WTC11 (cell line): ENCODE measurements around the gene ATP6V0E1. TPM values are rescaled to one million over a fixed set of nuclear protein-coding genes. Genes with fewer than 3 reads are reported as not detected.

Source experiments
- ATAC-seq: fragments of 200-7000 bp; cut with Tn5 transposase; 2 replicates; pipeline ENCODE4 v1.10.0; 2021; ENCODE audit warnings: mild to moderate bottlenecking, moderate library complexity
- CTCF ChIA-PET: fragments of 300-600 bp; sonication (Branson Sonifier 250); formaldehyde crosslinking; loops from one replicate; lab custom pipeline; 2021; ENCODE audit warnings: antibody characterized with exemption; lab: Charles Lee
- POLR2A ChIA-PET: fragments of 350-600 bp; sonication (Branson Sonifier 250); formaldehyde crosslinking; loops from one replicate; lab custom pipeline; 2021; ENCODE audit warnings: antibody characterized with exemption; lab: Charles Lee
- DNase-seq: peaks from one replicate; pipeline ENCODE4 v3.0.0; 2021; ENCODE audit warnings: low spot score
- H3K27ac Mint-ChIP-seq: 2 replicates; pipeline ENCODE4 v1.8.0; 2021; ENCODE audit warnings: mixed read lengths
- H3K27me3 Mint-ChIP-seq: 2 replicates; pipeline ENCODE4 v1.8.0; 2021; ENCODE audit warnings: low read depth, mild to moderate bottlenecking, moderate library complexity, mixed read lengths
- H3K36me3 Mint-ChIP-seq: 2 replicates; pipeline ENCODE4 v1.8.0; 2021; ENCODE audit warnings: mixed read lengths
- H3K4me1 Mint-ChIP-seq: 2 replicates; pipeline ENCODE4 v1.8.0; 2022; ENCODE audit warnings: mixed read lengths
- H3K4me3 Mint-ChIP-seq: 2 replicates; pipeline ENCODE4 v1.8.0; 2021; ENCODE audit warnings: mild to moderate bottlenecking, moderate library complexity, mixed read lengths
- H3K9me3 Mint-ChIP-seq: 2 replicates; pipeline ENCODE4 v1.8.0; 2021; ENCODE audit warnings: mixed read lengths
- ATF6 ChIP-seq: sonication (generic); formaldehyde crosslinking; IDR thresholded peaks from 2 replicates; pipeline ENCODE4 v1.8.1; 2023; ENCODE audit warnings: mild to moderate bottlenecking, missing genetic modification reagents
- CREM ChIP-seq: sonication (generic); formaldehyde crosslinking; IDR thresholded peaks from 2 replicates; pipeline ENCODE4 v1.8.1; 2022; ENCODE audit warnings: mild to moderate bottlenecking, missing genetic modification reagents, moderate library complexity
- ELF4 ChIP-seq: sonication (generic); formaldehyde crosslinking; IDR thresholded peaks from 2 replicates; pipeline ENCODE4 v1.8.1; 2022; ENCODE audit warnings: low read depth, mild to moderate bottlenecking, moderate library complexity, missing genetic modification reagents
- EMX1 ChIP-seq: fragments of 250-450 bp; sonication (Bioruptor Pico); IDR thresholded peaks from 2 replicates; pipeline ENCODE4 v1.8.0; 2021; ENCODE audit warnings: mild to moderate bottlenecking
- ERG ChIP-seq: fragments of 250-450 bp; sonication (Bioruptor Pico); IDR thresholded peaks from 2 replicates; pipeline ENCODE4 v1.8.0; 2021; ENCODE audit warnings: mild to moderate bottlenecking
- FOXK1 ChIP-seq: sonication (generic); formaldehyde crosslinking; IDR thresholded peaks from 2 replicates; pipeline ENCODE4 v1.8.0; 2022; ENCODE audit warnings: mild to moderate bottlenecking, moderate library complexity, missing genetic modification reagents
- IRF1 ChIP-seq: sonication (generic); formaldehyde crosslinking; IDR thresholded peaks from 2 replicates; pipeline ENCODE4 v1.8.0; 2023; ENCODE audit warnings: missing genetic modification reagents
- JUN ChIP-seq: sonication (generic); formaldehyde crosslinking; IDR thresholded peaks from 2 replicates; pipeline ENCODE4 v1.8.0; 2023; ENCODE audit warnings: mild to moderate bottlenecking, missing genetic modification reagents
- KAT7 ChIP-seq: sonication (generic); formaldehyde crosslinking; IDR thresholded peaks from 2 replicates; pipeline ENCODE4 v1.8.1; 2023; ENCODE audit warnings: missing genetic modification reagents, mild to moderate bottlenecking, borderline replicate concordance
- MYBL2 ChIP-seq: sonication (generic); formaldehyde crosslinking; IDR thresholded peaks from 2 replicates; pipeline ENCODE4 v1.8.1; 2023; ENCODE audit warnings: mild to moderate bottlenecking, moderate library complexity, missing genetic modification reagents
- NFE2L1 ChIP-seq: sonication (generic); formaldehyde crosslinking; IDR thresholded peaks from 2 replicates; pipeline ENCODE4 v1.8.1; 2023; ENCODE audit warnings: missing genetic modification reagents
- SP1 ChIP-seq: sonication (generic); formaldehyde crosslinking; conservative IDR thresholded peaks from 2 replicates; pipeline ENCODE4 v1.8.1; 2022; ENCODE audit warnings: missing genetic modification reagents
- TCF7 ChIP-seq: sonication (generic); formaldehyde crosslinking; IDR thresholded peaks from 2 replicates; pipeline ENCODE4 v1.8.0; 2022; ENCODE audit warnings: mild to moderate bottlenecking, low read depth, missing genetic modification reagents, moderate library complexity
- TEAD1 ChIP-seq: sonication (generic); formaldehyde crosslinking; IDR thresholded peaks from 2 replicates; pipeline ENCODE4 v1.8.0; 2022; ENCODE audit warnings: mild to moderate bottlenecking, missing genetic modification reagents
- ZNF416 ChIP-seq: fragments of 250-450 bp; sonication (Bioruptor Pico); IDR thresholded peaks from 2 replicates; pipeline ENCODE4 v1.9.0; 2021; ENCODE audit warnings: mild to moderate bottlenecking, inconsistent platforms
- ZNF671 ChIP-seq: fragments of 250-450 bp; sonication (Bioruptor Pico); IDR thresholded peaks from 2 replicates; pipeline ENCODE4 v1.8.0; 2021; ENCODE audit warnings: mild to moderate bottlenecking
- total RNA-seq: library from RNA; stranded (reverse); gene quantifications from 3 replicates; pipeline ENCODE4 v1.2.3, GENCODE V29; 2021
- TF ChIP-seq, protein P1 (sequence below): fragments of 200-600 bp; IDR thresholded peaks from 2 replicates; pipeline ENCODE4 v1.8.0; 2022; ENCODE audit warnings: antibody characterized with exemption
- TF ChIP-seq, protein P2 (sequence below): sonication (generic); formaldehyde crosslinking; conservative IDR thresholded peaks from 2 replicates; pipeline ENCODE4 v1.8.1; 2023; ENCODE audit warnings: mild to moderate bottlenecking, low read depth, missing genetic modification reagents, moderate library complexity
- TF ChIP-seq, protein P3 (sequence below): fragments of 250-450 bp; sonication (Bioruptor Pico); IDR thresholded peaks from 2 replicates; pipeline ENCODE4 v1.9.0; 2021; ENCODE audit warnings: mild to moderate bottlenecking

Gene ATP6V0E1
- total RNA-seq, 1 experiment from 2014 or later = 80.9 TPM

- peaks cover 26% of the 10 kb centered on the region for H3K36me3 Mint-ChIP-seq
- DNase-seq (no peak), ATAC-seq (no peak)
- TF ChIP-seq TEAD1 (CRISPR knock-in tag) (no peak), KAT7 (CRISPR knock-in tag) (no peak), JUN (CRISPR knock-in tag) (no peak), SP1 (no peak), NFE2L1 (no peak)
- TF ChIP-seq, protein P1, sequence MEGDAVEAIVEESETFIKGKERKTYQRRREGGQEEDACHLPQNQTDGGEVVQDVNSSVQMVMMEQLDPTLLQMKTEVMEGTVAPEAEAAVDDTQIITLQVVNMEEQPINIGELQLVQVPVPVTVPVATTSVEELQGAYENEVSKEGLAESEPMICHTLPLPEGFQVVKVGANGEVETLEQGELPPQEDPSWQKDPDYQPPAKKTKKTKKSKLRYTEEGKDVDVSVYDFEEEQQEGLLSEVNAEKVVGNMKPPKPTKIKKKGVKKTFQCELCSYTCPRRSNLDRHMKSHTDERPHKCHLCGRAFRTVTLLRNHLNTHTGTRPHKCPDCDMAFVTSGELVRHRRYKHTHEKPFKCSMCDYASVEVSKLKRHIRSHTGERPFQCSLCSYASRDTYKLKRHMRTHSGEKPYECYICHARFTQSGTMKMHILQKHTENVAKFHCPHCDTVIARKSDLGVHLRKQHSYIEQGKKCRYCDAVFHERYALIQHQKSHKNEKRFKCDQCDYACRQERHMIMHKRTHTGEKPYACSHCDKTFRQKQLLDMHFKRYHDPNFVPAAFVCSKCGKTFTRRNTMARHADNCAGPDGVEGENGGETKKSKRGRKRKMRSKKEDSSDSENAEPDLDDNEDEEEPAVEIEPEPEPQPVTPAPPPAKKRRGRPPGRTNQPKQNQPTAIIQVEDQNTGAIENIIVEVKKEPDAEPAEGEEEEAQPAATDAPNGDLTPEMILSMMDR = no peak
- TF ChIP-seq, protein P2, sequence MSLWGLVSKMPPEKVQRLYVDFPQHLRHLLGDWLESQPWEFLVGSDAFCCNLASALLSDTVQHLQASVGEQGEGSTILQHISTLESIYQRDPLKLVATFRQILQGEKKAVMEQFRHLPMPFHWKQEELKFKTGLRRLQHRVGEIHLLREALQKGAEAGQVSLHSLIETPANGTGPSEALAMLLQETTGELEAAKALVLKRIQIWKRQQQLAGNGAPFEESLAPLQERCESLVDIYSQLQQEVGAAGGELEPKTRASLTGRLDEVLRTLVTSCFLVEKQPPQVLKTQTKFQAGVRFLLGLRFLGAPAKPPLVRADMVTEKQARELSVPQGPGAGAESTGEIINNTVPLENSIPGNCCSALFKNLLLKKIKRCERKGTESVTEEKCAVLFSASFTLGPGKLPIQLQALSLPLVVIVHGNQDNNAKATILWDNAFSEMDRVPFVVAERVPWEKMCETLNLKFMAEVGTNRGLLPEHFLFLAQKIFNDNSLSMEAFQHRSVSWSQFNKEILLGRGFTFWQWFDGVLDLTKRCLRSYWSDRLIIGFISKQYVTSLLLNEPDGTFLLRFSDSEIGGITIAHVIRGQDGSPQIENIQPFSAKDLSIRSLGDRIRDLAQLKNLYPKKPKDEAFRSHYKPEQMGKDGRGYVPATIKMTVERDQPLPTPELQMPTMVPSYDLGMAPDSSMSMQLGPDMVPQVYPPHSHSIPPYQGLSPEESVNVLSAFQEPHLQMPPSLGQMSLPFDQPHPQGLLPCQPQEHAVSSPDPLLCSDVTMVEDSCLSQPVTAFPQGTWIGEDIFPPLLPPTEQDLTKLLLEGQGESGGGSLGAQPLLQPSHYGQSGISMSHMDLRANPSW = no peak
- peaks cover 15% of the 10 kb centered on the region for H3K4me1 Mint-ChIP-seq
- CTCF ChIA-PET = interaction anchor here (0.7 kb wide), 1 partner anchor 230 kb away, joined by 3 read pairs; no protein-coding TSS in a partner anchor
- no peak overlapping the region for H3K4me3 Mint-ChIP-seq
- no peaks in the 10 kb centered on the region for H3K27me3 Mint-ChIP-seq
- POLR2A ChIA-PET = no interaction called here
- no peaks in the 10 kb centered on the region for H3K9me3 Mint-ChIP-seq
- H3K27ac Mint-ChIP-seq = no peak overlapping the region
These were observed 38.8 kb upstream of the ATP6V0E1 start for GRCh38 chr5:172944741-172945140.

DNA sequence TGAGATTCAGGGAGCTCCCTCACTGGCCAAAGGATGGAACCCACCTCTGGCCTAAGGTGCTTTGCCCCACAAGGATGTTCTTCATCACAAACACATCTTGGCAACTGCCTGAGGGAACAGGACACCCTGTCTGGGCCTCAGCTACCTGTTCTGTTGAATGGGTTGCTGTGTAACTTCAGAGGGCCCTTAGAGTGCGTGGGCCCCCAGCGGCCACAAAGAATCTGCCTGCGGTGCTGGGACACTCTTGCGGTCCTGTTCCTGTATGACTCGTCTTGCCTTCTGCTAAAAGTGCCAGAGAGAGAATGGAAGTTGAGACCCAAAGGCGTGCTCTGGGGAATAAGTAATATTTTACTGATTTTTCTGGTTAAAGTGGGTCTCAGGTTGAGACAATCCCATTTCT lies 38.4 kb upstream of the ATP6V0E1 start:
- ChIA-PET CTCF (interaction anchor here (0.7 kb wide), 1 partner anchor 231 kb away, joined by 3 read pairs; no protein-coding TSS in a partner anchor), POLR2A (no interaction called here)
- ATAC-seq (no peak), DNase-seq (no peak)
- H3K9me3 Mint-ChIP-seq = no peaks in the 10 kb centered on the region
- H3K27me3 Mint-ChIP-seq = no peaks in the 10 kb centered on the region
- H3K4me1 Mint-ChIP-seq = peaks cover 15% of the 10 kb centered on the region
- H3K4me3 Mint-ChIP-seq = no peak overlapping the region
- no peak overlapping the region for H3K27ac Mint-ChIP-seq
- peaks cover 26% of the 10 kb centered on the region for H3K36me3 Mint-ChIP-seq
- TF ChIP-seq ZNF416 (no peak), EMX1 (CRISPR knock-in tag) (no peak), CREM (CRISPR knock-in tag) (no peak), MYBL2 (CRISPR knock-in tag) (no peak), ATF6 (no peak), KAT7 (CRISPR knock-in tag) (no peak), IRF1 (CRISPR knock-in tag) (no peak), FOXK1 (CRISPR knock-in tag) (no peak), ZNF671 (CRISPR knock-in tag) (no peak), ERG (CRISPR knock-in tag) (no peak), TCF7 (CRISPR knock-in tag) (no peak), ELF4 (CRISPR knock-in tag) (no peak)
- TF ChIP-seq, protein P1 = no peak
- TF ChIP-seq, protein P2 = no peak
- TF ChIP-seq, protein P3, sequence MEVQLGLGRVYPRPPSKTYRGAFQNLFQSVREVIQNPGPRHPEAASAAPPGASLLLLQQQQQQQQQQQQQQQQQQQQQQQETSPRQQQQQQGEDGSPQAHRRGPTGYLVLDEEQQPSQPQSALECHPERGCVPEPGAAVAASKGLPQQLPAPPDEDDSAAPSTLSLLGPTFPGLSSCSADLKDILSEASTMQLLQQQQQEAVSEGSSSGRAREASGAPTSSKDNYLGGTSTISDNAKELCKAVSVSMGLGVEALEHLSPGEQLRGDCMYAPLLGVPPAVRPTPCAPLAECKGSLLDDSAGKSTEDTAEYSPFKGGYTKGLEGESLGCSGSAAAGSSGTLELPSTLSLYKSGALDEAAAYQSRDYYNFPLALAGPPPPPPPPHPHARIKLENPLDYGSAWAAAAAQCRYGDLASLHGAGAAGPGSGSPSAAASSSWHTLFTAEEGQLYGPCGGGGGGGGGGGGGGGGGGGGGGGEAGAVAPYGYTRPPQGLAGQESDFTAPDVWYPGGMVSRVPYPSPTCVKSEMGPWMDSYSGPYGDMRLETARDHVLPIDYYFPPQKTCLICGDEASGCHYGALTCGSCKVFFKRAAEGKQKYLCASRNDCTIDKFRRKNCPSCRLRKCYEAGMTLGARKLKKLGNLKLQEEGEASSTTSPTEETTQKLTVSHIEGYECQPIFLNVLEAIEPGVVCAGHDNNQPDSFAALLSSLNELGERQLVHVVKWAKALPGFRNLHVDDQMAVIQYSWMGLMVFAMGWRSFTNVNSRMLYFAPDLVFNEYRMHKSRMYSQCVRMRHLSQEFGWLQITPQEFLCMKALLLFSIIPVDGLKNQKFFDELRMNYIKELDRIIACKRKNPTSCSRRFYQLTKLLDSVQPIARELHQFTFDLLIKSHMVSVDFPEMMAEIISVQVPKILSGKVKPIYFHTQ (CRISPR knock-in tag) = no peak
